A549 treated with AZD2906 at 1 μM for 4 hours (cell line): ENCODE measurements around the gene CHADL. TPM values are rescaled to one million over a fixed set of nuclear protein-coding genes. Genes with fewer than 3 reads are reported as not detected.

Experiments used
- total RNA-seq: library from RNA; stranded (reverse); fragments of 200-300 nt; extraction: Qiagen RNA extraction; gene quantifications from 5 replicates; pipeline ENCODE4 v1.2.3, GENCODE V29; 2022

The CHADL gene
- 0.10 TPM in 1 of 5 replicates, not detected in the others for total RNA-seq

GRCh38 chr22:41240377-41241132, at the start of gene CHADL:
CHADL (minus strand) TSS chr22:41240931; CDS start chr22:41240881, 50 bp downstream.

GRCh38 chr22:41285820-41286638, 45.3 kb upstream of the CHADL start, which contains the start of gene RANGAP1:
RANGAP1 (minus strand) TSS chr22:41286187; CDS start chr22:41281044, 5,143 bp downstream.

GRCh38 chr22:41204992-41205900, 35.5 kb downstream of the CHADL start, which contains the start of gene L3MBTL2:
L3MBTL2 (plus strand) TSS chr22:41205312; CDS start chr22:41205363, 51 bp downstream.

Other genes with a start within 250 kb of the CHADL start
- 17.6 to 25.9 TPM (median 18.8 TPM) in 5 replicates for gene EP300, start 148.3 kb downstream of the CHADL start, total RNA-seq
- gene L3MBTL2, start 35.6 kb downstream of the CHADL start, total RNA-seq: 17.4 to 19.3 TPM (median 18.7 TPM) in 5 replicates
- gene RANGAP1, start 45.3 kb upstream of the CHADL start, total RNA-seq: 74.0 to 92.4 TPM (median 87.6 TPM) in 5 replicates
- gene ZC3H7B, start 60.6 kb upstream of the CHADL start, total RNA-seq: 19.4 to 24.1 TPM (median 21.0 TPM) in 5 replicates
- 0.86 to 1.0 TPM (median 0.92 TPM) in 5 replicates for gene TEF, start 141.0 kb upstream of the CHADL start, total RNA-seq
- 24.3 to 26.4 TPM (median 25.9 TPM) in 5 replicates for gene TOB2, start 205.9 kb upstream of the CHADL start, total RNA-seq
- gene PHF5A, start 227.8 kb upstream of the CHADL start, total RNA-seq: 56.1 to 71.7 TPM (median 63.8 TPM) in 5 replicates
- 48.1 to 49.8 TPM (median 49.3 TPM) in 5 replicates for gene ACO2, start 228.2 kb upstream of the CHADL start, total RNA-seq